HT-29 (cell line): Measurements from ENCODE around the gene MGAT5B. TPM values are rescaled to one million over a fixed set of nuclear protein-coding genes. Genes with fewer than 3 reads are reported as not detected.
"Not testable (repeated sequence)": the region's sequence is repeated elsewhere in the genome, so short reads cannot be mapped to it uniquely, and the experiment has no call there.

Experiments
- DNase-seq: peaks from one replicate; pipeline ENCODE4 v3.0.0-alpha.2; 2015; ENCODE audit warnings: low spot score
- total RNA-seq: library from RNA; depleted of rRNA; stranded (reverse); fragments of >200 nt; shearing (Covaris generic); gene quantifications from 2 replicates; pipeline ENCODE4 v1.2.3, GENCODE V29; 2014

The MGAT5B gene
- total RNA-seq, 1 experiment from 2014 or later = not detected

DNA sequence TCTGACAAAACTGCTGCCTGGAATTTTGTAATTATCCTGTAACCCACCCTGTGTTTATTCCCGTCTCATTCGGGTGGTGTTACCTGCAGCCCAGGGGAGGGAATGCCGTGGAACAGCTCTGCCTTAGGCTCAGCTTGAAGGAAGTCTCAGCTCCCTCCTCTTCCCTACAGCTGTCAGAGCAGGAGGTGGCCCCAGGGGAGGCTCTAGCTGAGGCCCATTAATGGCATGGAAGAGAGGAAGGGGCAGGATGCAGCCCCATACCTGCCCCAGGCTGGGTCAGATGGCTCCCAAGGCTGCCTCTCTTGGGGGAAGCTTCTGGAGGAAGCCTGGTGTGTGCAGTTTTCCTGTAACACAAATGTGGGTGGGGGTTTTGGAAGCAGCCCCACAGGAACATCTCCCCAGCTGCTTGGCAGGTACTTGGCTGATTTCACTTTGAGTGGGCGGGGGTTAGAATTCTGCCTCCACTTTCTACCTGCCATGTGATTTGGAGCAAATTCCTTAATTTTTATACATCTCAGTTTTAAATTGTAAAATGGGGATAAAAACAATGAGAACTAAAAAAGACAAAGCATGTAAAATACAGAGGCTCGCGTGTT lies 103.9 kb downstream of the MGAT5B start:
- DNase-seq = no peak

DNA sequence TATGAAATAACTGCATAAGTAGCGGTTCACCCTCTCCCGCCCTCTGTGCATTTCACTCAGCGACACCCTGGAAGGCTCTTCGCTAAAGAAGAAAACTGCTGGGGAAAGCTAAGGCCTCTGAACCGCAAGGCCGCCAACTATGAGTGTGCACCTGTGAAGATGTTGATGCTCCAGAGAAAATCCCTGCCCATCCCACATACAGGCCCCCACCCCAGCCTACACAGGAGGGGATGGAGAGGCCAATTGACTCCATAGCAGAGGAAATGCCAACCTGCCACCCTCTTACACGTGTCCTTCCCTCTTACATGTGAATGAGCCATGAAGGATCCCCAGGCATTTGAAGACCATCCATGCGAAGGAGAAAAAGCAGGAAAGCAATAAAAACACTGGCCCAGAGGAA lies 104.8 kb downstream of the MGAT5B start:
- no peak for DNase-seq

DNA sequence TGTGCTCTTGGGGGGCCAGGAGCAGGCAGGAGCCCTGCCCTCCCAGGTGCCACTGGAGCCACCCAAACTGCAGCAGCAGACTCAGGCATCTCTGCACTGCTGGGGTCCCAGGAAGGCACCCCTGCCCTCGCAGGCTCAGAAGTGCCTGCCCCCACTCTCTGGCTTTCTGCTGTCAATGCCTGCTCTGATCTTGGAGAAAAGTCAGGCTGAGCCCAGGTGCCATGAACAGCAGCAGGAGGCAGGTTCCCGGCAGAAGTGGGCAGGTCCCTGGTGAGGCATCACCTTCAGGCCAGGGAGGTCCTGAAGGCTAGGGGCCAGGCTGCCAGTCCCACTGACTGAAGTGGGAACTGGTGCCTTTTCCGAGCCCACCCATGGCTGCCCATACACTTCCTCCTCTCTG lies 106.5 kb downstream of the MGAT5B start:
- no peak for DNase-seq

DNA sequence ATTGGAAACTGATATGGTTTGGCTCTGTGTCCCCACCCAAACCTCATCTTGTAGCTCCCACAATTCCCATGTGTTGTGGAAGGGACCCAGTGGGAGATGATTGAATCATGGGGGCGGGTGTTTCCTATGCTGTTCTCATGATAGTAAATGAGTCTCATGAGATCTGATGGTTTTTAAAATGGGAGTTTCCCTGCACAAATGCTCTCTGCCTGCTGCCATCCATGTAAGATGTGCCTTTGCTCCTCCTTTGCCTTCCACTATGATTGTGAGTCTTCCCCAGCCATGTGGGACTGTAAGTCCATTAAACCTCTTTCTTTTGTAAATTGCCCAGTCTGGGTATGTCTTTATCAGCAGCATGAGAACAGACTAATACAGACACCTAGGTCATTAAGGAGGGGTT lies 109.8 kb downstream of the MGAT5B start:
- DNase-seq = not testable (repeated sequence)

DNA sequence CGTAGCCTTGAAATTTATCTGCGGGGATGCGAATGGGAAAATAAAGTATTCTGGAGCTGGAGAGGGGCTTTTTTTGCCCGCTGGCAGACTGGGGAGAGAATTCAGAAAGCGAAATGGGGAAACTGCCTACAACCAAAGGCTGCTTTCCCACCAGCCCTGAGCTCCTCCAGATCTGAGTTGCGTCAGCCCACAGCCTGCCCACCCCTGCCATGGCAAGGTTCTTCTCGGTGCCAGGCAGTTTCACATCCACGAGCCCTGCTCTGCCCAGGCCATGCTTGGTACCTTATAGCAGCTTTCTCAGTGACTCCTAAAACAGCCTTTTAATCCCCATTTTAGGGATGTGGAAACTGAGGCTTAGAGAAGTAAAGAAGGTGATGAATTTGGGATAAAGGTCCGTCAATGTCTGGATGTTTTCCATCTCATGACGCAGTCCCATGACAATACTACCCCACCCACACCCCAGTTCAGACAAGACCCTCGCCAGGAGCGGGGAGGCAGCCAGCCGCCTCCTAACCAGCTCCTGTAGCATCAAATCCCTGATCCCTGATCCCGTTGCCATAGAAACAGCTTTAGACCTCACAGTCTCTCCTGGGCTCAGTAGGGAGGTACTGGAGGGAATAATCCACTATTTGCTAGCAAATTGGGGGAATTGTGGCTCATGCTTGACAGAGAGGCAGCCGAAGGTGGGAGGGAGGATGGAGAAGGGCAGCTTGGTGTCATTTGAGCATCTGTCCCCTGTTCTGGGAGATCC lies 113.5 kb downstream of the MGAT5B start:
- no peak for DNase-seq

DNA sequence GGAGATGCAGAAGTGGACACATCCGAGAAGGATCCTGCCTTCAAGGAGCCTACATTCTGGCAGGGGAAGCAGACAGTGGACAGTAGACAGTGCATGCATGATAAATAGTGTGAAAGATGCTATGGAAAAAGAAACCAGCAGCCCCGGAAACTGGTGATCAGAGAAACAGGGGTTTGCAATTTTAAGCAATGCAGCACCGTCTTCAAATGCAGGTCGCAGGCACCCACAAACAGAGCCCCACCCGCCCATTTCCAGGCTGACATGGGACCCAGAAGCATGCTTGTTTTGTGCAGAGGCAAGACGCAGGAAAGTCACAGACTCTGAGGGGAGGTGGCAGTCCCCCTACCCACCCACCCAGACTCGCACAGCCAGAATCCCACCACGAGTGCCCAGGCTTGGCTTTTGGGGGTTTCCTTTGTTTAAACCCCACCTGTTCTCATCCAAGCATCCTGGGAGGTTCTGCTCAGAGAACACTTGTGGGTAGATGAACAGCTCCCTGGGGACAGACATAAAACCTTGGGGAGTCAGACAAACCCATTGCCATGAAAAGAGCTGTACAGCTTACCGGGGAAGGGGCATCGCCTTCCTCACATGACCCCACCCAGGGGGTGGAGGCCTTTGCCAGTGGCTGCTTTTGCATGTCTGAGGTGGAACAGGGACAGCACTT lies 114.3 kb downstream of the MGAT5B start:
- DNase-seq = no peak

DNA sequence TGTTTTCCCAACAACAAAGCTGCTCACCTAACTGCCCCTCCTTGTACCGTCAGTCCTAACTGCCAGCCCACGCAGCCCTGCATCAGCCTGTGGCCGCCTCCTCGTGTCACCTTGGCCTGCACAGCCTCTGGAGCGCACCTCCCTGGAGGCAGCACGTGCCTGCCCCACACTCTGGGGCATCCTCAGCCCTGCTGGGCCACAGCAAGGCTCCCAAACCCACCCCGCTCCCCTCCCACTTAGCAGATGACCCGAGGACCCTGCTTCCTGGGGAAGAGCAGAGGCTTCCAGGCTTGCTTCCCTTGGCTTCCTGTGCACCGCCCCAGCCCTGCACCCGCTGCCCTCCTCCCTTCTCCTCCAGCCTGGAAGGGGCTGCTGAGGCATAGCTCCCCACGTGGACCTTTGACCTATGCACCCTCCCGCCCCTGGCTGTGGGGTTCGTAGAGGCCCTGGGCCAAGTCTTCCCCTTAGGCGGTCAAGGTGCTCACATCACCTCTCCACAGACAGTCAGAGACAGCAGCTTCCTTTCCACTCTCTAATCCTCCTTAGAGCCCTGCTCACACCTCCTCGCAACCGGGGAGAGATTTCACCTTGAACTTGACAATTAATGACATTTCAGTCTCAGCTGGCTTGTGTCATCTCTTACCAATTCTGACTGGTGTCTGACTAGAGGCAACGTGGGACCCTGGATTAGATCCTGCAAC lies 115.0 kb downstream of the MGAT5B start:
- no peak for DNase-seq

DNA sequence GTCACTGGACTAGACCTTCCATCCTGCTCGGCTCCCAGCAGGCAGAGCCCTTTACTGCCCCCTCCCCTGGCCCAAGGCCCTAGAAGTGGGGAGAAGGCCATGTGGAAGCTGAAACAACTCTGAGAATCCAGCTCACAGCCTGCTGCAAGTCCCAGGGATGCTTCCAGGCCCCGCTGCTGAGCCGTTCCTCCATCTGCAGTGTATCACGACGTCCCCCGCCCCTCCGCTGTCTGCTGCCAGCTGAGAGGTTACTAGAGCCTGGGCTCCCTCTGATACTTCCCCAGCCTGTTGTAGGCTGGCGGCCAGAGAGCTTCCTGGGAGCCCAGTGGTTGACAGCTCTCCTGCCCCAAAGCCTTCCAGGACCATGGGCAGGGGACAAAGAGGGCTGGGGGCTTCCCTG lies 118.2 kb downstream of the MGAT5B start:
- no peak for DNase-seq

DNA sequence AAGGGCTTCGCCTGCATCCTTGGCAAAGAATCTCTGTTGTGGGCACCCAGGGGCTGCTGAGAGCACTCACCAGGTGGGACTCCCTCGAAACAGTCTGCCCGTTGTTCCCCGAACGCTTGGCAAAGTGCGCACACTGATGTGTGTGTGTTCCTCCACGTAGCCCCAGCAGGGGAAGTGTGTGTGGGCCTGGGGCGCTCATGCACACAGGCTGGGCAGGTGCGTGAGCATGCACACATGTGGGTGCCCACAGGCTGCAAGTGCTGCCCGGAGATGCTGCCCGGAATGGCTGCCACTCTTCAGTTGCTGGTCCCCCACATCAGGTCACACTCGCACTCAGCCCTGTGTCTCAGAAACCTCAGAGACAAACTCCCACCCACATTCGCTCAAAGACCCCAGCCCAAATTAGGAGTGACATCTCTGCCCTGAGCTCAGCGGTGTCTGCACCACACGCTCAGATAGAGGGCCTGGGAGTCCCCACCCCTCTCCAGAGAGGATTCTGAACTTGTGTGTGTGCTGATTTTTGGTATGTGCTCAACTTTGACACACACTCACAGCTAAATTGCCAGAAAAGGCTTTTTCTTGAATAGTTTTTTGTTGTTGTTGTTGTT lies 119.4 kb downstream of the MGAT5B start:
- DNase-seq = no peak

DNA sequence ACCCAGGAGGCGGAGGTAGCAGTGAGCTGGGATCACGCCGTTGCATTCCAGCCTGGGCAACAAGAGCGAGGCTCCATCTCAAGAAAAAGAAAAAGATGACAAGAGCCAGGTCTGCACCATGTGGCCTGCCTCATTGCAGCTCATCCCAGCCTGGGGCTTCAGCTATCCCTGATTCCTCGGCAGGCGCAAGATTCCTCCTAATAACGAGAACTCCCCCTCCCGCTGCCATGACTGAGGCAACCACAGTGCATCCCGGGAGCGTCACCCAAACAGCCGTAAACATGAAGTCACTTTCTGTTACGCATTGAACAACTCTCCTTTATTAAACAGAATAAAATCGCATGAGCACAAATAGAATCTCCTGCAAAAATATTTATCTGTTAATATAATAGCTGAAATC lies 120.6 kb downstream of the MGAT5B start:
- DNase-seq = no peak

DNA sequence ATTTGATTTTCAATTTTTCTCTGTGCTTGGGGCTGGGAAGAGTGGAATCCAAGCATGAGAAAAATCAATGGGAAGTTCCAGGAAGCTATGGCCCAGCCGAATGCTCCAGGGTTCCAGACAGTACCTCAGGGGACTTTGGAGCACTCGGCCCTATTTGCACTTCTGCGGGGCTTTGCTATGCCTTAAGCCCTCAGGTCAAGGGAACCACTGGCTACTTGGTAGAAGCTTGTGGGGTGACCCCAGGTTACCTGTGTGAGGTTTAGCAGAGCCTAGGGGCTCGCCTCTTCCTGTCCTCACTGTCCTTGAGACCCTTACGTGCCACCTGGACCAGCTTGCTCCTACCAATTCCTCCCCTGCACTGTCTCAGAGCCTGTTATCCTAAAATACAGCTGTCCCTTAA lies 121.3 kb downstream of the MGAT5B start:
- DNase-seq = no peak

DNA sequence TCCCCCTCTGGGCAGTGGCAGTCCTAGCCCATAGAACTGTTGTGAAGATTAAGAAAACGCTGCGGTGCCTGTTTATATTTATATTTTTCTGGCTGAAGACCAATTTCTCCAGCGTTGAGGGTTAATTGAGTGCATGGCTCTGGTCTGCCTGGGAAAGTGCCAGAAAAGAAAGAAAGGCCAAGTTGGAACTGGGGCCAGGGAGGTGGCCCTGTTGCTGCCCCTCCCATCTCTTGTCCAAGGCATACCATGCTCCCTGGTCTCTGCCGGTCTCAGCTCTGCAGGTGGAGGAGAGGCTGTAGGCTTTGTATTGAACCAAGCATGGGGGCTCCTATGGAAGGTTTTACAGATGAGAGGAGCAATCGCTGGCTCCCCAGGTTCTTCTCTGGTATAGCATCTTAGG lies 124.7 kb downstream of the MGAT5B start:
- no peak for DNase-seq

DNA sequence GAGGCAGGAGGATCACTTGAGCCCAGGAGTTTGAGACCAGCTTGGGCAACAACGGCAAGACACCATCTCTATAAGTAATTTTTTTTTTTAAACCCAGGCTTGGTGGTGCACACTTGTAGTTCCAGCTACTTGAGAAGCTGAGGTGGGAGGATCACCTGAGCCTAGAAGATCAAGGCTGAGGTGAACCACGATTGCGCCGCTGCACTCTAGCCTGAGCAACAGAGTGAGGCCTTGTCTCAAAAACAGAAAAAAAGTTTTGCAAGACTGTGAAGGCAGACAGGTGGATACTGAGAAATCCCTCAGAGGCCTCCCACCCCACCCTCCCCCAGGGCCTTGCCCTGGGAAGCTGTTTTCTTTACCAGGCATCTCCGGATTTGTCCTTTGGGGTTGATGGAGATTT lies 125.4 kb downstream of the MGAT5B start:
- DNase-seq = no peak

DNA sequence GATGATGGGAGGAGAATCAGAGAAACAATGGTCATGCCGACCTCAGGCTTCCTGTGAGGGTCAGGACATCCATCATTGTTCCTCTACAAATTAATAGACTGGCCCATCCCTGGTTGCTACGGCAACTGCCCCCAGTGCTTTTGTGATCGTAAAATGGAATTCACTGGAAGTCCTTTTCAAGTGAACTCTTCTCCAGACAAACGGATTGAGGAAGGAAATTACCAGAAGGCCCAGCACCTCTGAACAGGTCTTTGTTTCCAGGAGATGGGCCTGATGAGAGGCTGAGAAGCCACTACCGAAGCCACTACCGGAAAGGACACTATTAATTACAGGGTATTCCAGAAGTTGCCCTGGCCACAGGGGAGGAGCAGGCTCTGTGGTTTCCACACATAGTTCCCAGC lies 126.0 kb downstream of the MGAT5B start:
- DNase-seq = no peak

DNA sequence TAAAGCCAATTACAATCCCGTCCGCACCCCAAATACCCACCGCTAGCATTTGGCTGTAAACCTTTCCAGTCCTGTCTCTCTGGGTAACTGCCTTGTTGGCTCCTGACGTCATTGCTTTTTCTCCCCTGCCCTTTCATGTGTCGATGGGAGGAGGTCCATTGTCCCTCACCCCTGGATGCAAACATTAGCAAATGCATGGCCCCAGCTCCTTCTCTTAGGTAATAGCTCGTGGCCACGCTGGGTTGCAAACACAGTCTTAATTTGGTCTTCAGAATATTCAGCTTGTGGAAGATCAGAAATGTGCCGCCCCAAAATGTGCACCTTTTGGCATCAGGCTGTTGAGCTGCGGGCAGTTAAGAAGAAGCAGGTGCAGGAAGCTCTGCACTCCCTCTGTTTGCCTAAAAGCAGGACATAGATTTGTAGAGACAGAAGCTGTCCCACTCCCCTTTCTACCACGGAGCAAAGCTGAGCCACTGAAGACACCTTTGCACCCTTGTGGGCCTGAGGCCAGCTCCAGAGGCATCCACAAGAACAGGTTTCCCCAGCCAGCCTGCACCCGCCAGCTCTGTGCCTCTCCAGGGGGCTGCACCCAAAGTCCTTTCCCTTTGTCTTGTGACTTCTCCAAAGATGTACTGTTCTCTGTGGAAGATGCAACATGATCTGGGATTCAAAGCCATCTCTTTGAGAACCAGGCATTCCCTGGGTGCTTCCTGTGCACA lies 127.3 kb downstream of the MGAT5B start:
- no peak for DNase-seq

DNA sequence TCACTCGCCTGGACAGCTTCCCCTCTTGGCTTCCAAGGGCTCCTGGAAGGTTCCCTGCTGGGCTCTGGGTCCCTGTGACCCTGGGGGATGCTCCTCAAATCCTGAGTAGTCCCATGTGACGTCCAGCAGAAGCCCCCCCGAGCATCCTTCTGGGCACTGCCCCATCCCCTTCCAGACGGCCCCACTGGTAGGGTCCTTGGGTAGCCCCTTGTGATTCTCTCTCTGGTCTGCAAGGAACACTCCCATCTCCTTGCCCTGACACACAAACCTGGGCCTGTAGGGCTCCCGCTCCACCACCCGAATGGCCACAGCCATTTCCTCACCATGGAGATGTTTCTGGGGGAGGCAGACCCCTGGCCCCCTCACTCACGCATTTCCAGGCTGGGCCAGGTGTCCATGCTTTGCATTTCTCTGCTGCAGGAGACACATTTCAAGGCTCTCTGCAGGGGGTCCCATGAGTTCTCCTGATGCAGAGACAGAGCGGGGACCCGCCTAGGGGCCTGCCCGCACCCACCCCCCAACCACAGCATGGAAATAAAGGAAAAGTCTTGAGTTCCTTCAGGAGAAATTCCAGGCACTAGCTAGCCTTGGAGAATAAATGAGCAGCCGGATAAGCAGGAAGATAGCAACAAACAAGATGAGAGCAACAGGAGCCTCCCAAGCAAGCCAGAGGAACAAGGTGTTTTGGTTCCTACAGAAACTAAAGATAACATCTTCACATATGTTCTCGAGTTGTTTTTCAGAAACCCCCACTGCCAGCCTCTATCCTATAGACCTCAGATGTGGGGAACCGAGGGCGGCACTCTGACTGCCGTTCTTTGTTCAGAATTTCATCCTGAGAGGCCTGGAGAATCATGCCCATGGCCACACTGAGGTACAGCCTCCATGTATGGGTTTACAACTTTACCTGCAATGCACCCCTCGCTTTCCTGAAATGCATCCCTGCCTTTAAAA lies 128.8 kb downstream of the MGAT5B start:
- no peak for DNase-seq

DNA sequence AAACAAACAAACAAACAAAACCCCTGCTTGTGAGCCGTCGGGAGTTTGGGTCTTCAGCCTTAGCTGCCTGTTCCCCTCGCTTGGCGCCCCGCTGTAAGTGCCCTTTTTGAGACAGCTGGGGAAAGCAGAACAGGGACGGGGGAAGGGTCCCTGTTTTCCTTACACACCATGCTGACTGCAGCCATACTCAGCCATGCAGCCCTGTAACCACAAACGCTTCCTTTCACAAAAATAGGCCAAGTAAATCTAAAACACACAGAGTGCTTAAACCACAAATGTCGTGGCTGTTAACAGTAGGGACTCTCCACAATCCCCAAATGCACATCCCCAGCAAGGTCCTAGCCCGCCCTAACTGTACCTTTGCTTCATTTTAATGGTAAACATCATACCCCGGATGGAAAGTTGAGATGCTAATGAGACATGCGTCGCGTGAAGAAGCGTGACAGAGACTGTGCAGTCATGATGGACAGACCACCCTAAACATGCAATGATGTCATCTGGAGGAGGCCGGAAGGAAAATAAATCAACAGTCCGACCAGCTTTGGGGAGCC lies 129.9 kb downstream of the MGAT5B start:
- no peak for DNase-seq

DNA sequence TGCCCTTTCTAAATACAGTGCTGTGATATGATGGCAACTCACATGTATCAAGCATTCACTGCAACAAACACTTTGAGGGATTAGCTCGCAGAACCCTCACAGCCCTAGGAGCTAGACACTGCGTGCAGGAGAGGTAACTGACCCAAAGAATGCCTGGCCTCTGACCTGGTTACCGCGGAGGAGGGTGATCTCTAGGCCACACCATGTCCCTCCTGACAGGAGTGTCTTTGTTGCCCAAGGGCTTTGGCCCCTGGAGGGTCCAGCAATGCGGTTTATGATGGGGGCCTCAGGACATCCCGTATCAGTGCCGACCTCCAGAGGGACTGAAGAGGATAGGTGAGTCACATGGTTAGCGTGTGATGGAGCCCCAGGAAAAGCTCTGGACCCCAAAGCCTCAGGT lies 130.6 kb downstream of the MGAT5B start:
- DNase-seq = no peak
